Common myeloid progenitor, CD34-positive (primary cell): ENCODE data around the gene TC2N. TPM values are rescaled to one million over a fixed set of nuclear protein-coding genes. Genes with fewer than 3 reads are reported as not detected.

Source experiments
- CTCF ChIA-PET: fragments of 350-600 bp; sonication (Branson Sonifier 250); formaldehyde crosslinking; loops from one replicate; lab custom pipeline; 2021; ENCODE audit warnings: antibody characterized with exemption; lab: Charles Lee
- POLR2A ChIA-PET: fragments of 350-600 bp; sonication (Branson Sonifier 250); formaldehyde crosslinking; loops from one replicate; lab custom pipeline; 2021; ENCODE audit warnings: antibody characterized with exemption; lab: Charles Lee
- DNase-seq, 3 donors: peaks; one replicate each; pipeline versions ENCODE4 v3.0.0 to v3.0.0-alpha.2; 2013
- H3K27ac ChIP-seq, 2 experiments: 1 replicate in 1 of 2; 2 replicates in 1 of 2; pipeline ENCODE4 v1.7.0; 2013; ENCODE audit warnings: inconsistent platforms in 2 of 2, low read length in 2 of 2, mild to moderate bottlenecking in 2 of 2, low read depth in 1 of 2, moderate library complexity in 1 of 2; ENCODE audit not compliant: severe bottlenecking in 2 of 2, insufficient read depth in 1 of 2, poor library complexity in 1 of 2
- H3K27me3 ChIP-seq, 5 experiments: replicated peaks in 2 of 5; 1 replicate in 3 of 5; 2 replicates in 2 of 5; pipeline versions ENCODE4 v1.6.1 to v1.7.0; 2013; ENCODE audit warnings: low read length in 4 of 5, mild to moderate bottlenecking in 2 of 5, moderate library complexity in 2 of 5, inconsistent platforms in 1 of 5; ENCODE audit not compliant: insufficient read depth in 5 of 5, control insufficient read depth in 4 of 5
- H3K36me3 ChIP-seq, 4 experiments: 1 replicate in 2 of 4; 2 replicates in 2 of 4; pipeline versions ENCODE4 v1.6.1 to v1.7.0; 2013; ENCODE audit warnings: low read length in 3 of 4, control low read depth in 1 of 4, mild to moderate bottlenecking in 1 of 4; ENCODE audit not compliant: control insufficient read depth in 4 of 4, insufficient read depth in 4 of 4
- H3K4me1 ChIP-seq, 4 experiments: 1 replicate in 3 of 4; 2 replicates in 1 of 4; pipeline versions ENCODE4 v1.6.1 to v1.7.1; 2013; ENCODE audit warnings: low read length in 3 of 4, mild to moderate bottlenecking in 3 of 4, control low read depth in 1 of 4, inconsistent platforms in 1 of 4, moderate library complexity in 1 of 4; ENCODE audit not compliant: control insufficient read depth in 4 of 4, insufficient read depth in 4 of 4; ENCODE audit errors: control extremely low read depth in 1 of 4
- H3K4me3 ChIP-seq, 7 experiments: 1 replicate in 4 of 7; 2 replicates in 3 of 7; pipeline versions ENCODE4 v1.5.1 to v1.7.0; 2013; ENCODE audit warnings: mild to moderate bottlenecking in 7 of 7, low read length in 6 of 7, moderate library complexity in 6 of 7, inconsistent platforms in 2 of 7, low read depth in 2 of 7, control low read depth in 1 of 7; ENCODE audit not compliant: insufficient read depth in 4 of 7, control insufficient read depth in 1 of 7; ENCODE audit errors: extremely low read depth in 1 of 7
- H3K9me3 ChIP-seq, 5 experiments: 1 replicate in 4 of 5; 2 replicates in 1 of 5; pipeline versions ENCODE4 v1.6.1 to v1.7.1; 2013; ENCODE audit warnings: low read length in 4 of 5, mild to moderate bottlenecking in 2 of 5, inconsistent platforms in 1 of 5, low read depth in 1 of 5, moderate library complexity in 1 of 5; ENCODE audit not compliant: control insufficient read depth in 4 of 5, insufficient read depth in 2 of 5; ENCODE audit errors: control extremely low read depth in 1 of 5
- WGBS: methylation state at CpG from one replicate; pipeline ENCODE4 v1.1.5; 2013; ENCODE audit not compliant: insufficient coverage; 5-methylcytosine and 5-hydroxymethylcytosine counted together
- polyA plus RNA-seq: library from polyadenylated mRNA; unstranded; fragments of 120-200 nt; gene quantifications from one replicate; pipeline ENCODE4 v1.2.1, GENCODE V29; 2013

TC2N gene
- 28.3 TPM for polyA plus RNA-seq

- ChIA-PET POLR2A (interaction anchor here (0.7 kb wide), 1 partner anchor 25 kb away, joined by 3 read pairs; no protein-coding TSS in a partner anchor), CTCF (interaction anchor here (1.0 kb wide), 1 partner anchor 13 kb away, joined by 3 read pairs; no protein-coding TSS in a partner anchor)
- Histone ChIP-seq H3K36me3 (no peaks in the 10 kb centered on the region), H3K4me1 (peaks cover 5 to 50% (median 42%) of the 10 kb centered on the region in 4 experiments), H3K4me3 (peak within 1 kb of the TSS in 3 of 7 experiments; percentile 11 to 37 (median 11)), H3K27me3 (no peaks in the 10 kb centered on the region), H3K27ac (no peak within 1 kb of the TSS), H3K9me3 (peaks cover 0 to 2% (median 0%) of the 10 kb centered on the region in 5 experiments)
- WGBS, result 74% methylated on average over 9 of the region's 10 CpGs
- no peak for DNase-seq
These were observed at the start of gene TC2N for GRCh38 chr14:91867316-91867988. Gene TC2N (minus strand): TSS chr14:91867536. CDS start chr14:91813769, 53,767 bp downstream.

GRCh38 chr14:91912035-91912434, 44.7 kb upstream of the TC2N start:
- POLR2A ChIA-PET, result no interaction called here
- H3K4me3 ChIP-seq, result no peak overlapping the region
- peaks cover 0 to 8% (median 6%) of the 10 kb centered on the region in 4 experiments for H3K4me1 ChIP-seq
- peak in 1 of 3 donors; percentile 13 for DNase-seq
- WGBS, result 68% methylated on average over 4 of the region's 5 CpGs
- no peaks in the 10 kb centered on the region for H3K9me3 ChIP-seq
- no peaks in the 10 kb centered on the region for H3K36me3 ChIP-seq
- CTCF ChIA-PET, result interaction anchor here (1.0 to 4.1 kb wide), 15 partner anchors 9 to 264 kb away, joined by 3 to 33 read pairs (median 4); no protein-coding TSS in a partner anchor
- H3K27me3 ChIP-seq, result peaks cover 0 to 2% (median 0%) of the 10 kb centered on the region in 5 experiments
- no peak overlapping the region for H3K27ac ChIP-seq

- POLR2A ChIA-PET, result interaction anchor here (0.9 kb wide), 1 partner anchor 15 kb away, joined by 3 read pairs; no protein-coding TSS in a partner anchor
These were observed 44.2 kb upstream of the TC2N start for GRCh38 chr14:91911474-91912032.

GRCh38 chr14:91910196-91910595, 42.9 kb upstream of the TC2N start:
- ChIA-PET POLR2A (interaction anchor here (0.9 kb wide), 1 partner anchor 14 kb away, joined by 3 read pairs; no protein-coding TSS in a partner anchor), CTCF (interaction anchor here (1.7 to 4.1 kb wide), 3 partner anchors 10 to 262 kb away, joined by 4 to 33 read pairs (median 7); no protein-coding TSS in a partner anchor)
- DNase-seq, result no peak
- H3K27ac ChIP-seq, result no peak overlapping the region
- peaks cover 0 to 8% (median 6%) of the 10 kb centered on the region in 4 experiments for H3K4me1 ChIP-seq
- no peaks in the 10 kb centered on the region for H3K9me3 ChIP-seq
- WGBS, result no CpG with 5 or more reads among the region's 9 CpGs
- no peaks in the 10 kb centered on the region for H3K27me3 ChIP-seq
- no peak overlapping the region for H3K4me3 ChIP-seq
- H3K36me3 ChIP-seq, result no peaks in the 10 kb centered on the region

More at GRCh38 chr14:91911474-91912032, 44.2 kb upstream of the TC2N start:
- Histone ChIP-seq H3K4me1 (peaks cover 0 to 8% (median 6%) of the 10 kb centered on the region in 4 experiments), H3K9me3 (no peaks in the 10 kb centered on the region), H3K36me3 (no peaks in the 10 kb centered on the region), H3K27ac (peak overlapping the region in 1 of 2 experiments; percentile 25), H3K27me3 (no peaks in the 10 kb centered on the region), H3K4me3 (peak overlapping the region in 3 of 7 experiments; percentile 4 to 50 (median 7))
- DNase-seq, result peak; percentile 68 to 83 (median 82)
- CTCF ChIA-PET, result interaction anchor here (0.6 to 4.1 kb wide), 22 partner anchors 9 to 263 kb away, joined by 3 to 33 read pairs (median 4); no protein-coding TSS in a partner anchor
- WGBS, result 5% methylated on average over 7 of the region's 9 CpGs

- Histone ChIP-seq H3K4me1 (peaks cover 0 to 3% (median 3%) of the 10 kb centered on the region in 4 experiments), H3K9me3 (no peaks in the 10 kb centered on the region), H3K4me3 (no peak overlapping the region), H3K36me3 (no peaks in the 10 kb centered on the region), H3K27me3 (no peaks in the 10 kb centered on the region), H3K27ac (no peak overlapping the region)
- ChIA-PET POLR2A (no interaction called here), CTCF (no interaction called here)
- WGBS, result no CpG with 5 or more reads among the region's 2 CpGs
- DNase-seq, result no peak
These were observed 39.0 kb upstream of the TC2N start for GRCh38 chr14:91906374-91906773.

- no peaks in the 10 kb centered on the region for H3K9me3 ChIP-seq
- POLR2A ChIA-PET, result no interaction called here
- H3K27me3 ChIP-seq, result no peaks in the 10 kb centered on the region
- no peak overlapping the region for H3K4me3 ChIP-seq
- no peaks in the 10 kb centered on the region for H3K4me1 ChIP-seq
- no peak overlapping the region for H3K27ac ChIP-seq
- no peaks in the 10 kb centered on the region for H3K36me3 ChIP-seq
- 96% methylated on average over 8 of the region's 9 CpGs for WGBS
- DNase-seq, result no peak
- CTCF ChIA-PET, result interaction anchor here (1.3 kb wide), 1 partner anchor 255 kb away, joined by 4 read pairs; no protein-coding TSS in a partner anchor
These were observed 37.8 kb upstream of the TC2N start for GRCh38 chr14:91904956-91905645.
